Lower leg skin (tissue), 3 donors: ENCODE measurements around the gene ARNT2.

Experiments used
- POLR2A ChIP-seq, 2 donors: fragments of 450-650 bp; IDR thresholded peaks; one replicate each; pipeline ENCODE4 v1.6.1; 2016 to 2017; ENCODE audit warnings: antibody characterized with exemption in 2 of 2, mild to moderate bottlenecking in 1 of 2, moderate library complexity in 1 of 2
- TF ChIP-seq, protein P1 (sequence below), 3 donors: fragments of 450-650 bp; IDR thresholded peaks; one replicate each; pipeline ENCODE4 v1.5.1; 2016; ENCODE audit warnings: antibody characterized with exemption in 3 of 3, mild to moderate bottlenecking in 3 of 3, moderate library complexity in 2 of 3

GRCh38 chr15:80527406-80527805, 123.2 kb downstream of the ARNT2 start:
- TF ChIP-seq, protein P1, sequence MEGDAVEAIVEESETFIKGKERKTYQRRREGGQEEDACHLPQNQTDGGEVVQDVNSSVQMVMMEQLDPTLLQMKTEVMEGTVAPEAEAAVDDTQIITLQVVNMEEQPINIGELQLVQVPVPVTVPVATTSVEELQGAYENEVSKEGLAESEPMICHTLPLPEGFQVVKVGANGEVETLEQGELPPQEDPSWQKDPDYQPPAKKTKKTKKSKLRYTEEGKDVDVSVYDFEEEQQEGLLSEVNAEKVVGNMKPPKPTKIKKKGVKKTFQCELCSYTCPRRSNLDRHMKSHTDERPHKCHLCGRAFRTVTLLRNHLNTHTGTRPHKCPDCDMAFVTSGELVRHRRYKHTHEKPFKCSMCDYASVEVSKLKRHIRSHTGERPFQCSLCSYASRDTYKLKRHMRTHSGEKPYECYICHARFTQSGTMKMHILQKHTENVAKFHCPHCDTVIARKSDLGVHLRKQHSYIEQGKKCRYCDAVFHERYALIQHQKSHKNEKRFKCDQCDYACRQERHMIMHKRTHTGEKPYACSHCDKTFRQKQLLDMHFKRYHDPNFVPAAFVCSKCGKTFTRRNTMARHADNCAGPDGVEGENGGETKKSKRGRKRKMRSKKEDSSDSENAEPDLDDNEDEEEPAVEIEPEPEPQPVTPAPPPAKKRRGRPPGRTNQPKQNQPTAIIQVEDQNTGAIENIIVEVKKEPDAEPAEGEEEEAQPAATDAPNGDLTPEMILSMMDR (IDR thresholded peaks at IDR 0.05), result no peak
- TF ChIP-seq POLR2A (IDR thresholded peaks at IDR 0.05), result no peak
